NOMO-1 treated with DMSO at 0.1 percent for 48 hours (cell line): ENCODE data around the gene BBS9.

Experiments used
- DNase-seq: peaks from one replicate; lab custom pipeline; 2025; ENCODE audit not compliant: unreplicated experiment; lab: John Stamatoyannopoulos, UW

The BBS9 gene

DNA sequence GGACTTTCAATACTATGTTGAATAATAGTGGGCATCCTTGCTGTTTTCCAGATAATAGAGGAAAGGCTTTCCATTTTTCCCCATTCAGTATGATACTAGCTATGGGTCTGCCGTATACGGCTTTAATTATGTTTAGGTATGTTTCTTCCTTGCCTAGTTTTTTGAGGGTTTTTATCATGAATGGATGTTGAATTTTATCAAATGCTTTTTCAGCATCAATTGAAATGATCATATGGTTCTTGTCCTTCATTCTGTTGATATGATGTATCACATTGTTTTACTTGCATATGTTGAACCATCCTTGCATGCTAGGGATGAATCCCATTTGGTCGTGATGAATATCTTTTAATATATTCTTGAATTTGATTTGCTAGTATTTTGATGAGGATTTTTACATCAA, 11.0 kb upstream of the BBS9 start:
- no peak for DNase-seq

DNA sequence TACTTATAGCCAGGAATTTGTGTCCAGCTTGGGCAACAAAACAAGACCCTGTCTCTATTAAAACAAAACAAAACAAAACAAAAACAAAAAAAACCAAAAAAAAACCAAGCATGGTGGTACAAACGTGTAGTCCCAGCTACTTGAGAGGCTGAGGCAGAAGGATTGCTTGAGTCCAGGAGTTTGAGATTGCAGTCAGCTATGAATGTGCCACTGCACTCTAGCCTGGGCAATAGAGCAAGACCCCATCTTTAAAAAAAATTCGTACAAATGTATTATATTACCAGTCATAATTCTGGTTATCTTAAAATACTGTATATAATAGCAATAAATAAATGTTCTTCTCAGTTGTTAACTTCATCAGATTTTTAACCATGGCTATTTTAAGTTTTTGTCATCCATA, 2.3 kb upstream of the BBS9 start:
- DNase-seq, result no peak

DNA sequence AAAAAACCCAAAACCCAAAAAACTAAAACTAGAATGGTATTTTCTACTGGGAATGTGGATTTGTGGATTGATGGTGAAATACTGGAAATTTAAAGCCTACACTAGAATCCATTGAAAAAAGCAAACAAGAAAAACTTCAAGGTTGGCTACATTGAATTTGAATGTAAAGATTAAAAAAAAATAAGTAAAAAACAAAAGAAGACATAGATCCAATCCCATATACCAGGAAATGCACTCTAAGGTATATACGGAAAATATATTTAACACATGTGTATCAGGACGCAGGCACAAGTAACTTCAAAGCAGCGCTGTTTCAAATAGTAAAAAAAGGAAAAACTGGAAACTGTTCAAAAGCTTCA, 754 bp upstream of the BBS9 start:
- DNase-seq, result no peak

DNA sequence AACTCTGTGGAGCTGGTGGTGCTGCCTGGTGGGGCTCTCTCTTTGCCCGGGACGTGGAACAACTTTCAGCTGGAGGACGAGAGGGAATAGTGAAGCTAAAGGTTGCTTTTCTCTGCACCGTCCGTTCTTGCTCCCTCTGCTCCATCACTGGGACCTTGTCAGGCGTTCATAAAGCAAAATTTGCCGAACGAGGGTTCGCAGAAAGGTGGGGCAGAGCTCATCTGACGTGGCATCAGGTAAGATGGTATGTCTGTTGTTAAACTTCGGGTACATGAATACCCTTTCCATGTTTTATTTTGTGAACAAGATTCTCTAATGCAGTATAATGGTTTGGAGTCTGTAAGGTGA, 416 bp downstream of the BBS9 start:
- DNase-seq, result no peak

DNA sequence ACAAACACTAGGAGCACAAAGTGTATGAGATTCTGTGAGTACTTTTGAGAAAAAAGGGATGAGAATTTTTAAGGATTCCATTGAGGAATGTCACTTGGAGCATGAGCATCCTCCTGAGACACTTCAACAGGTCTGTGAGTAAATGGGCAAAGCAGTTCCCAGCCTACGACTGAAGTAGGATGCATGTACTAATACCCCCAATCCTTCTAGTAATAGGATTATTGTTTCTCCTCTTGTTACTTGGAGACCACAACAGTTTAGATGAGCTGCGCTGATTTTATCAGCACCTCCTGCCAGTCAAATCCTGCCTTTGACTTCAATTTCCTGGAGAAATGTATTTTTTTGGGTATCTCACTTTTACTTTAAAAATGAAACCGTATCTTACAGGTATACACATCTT, 820 bp downstream of the BBS9 start:
- no peak for DNase-seq

DNA sequence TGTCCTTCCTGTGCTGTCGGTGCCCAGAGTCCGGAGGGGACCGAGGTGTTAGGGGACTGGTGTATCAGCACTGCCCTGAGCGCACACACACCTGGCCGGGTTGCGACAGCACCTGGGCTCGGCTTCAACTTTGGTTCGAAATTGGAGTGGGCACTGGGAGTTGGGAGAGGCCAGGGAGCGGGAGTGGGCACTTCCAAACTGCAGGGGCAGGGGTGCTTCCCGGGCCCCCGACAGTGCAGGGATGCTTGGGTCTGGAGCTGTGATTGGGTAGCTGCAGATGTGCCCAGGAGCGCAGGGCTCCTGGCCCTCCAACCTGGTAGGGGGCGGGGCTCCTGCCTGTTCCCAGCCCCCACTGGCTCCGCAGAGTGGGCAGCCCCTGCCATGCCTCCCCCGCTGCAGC, 7.7 kb downstream of the BBS9 start:
- DNase-seq, result no peak

DNA sequence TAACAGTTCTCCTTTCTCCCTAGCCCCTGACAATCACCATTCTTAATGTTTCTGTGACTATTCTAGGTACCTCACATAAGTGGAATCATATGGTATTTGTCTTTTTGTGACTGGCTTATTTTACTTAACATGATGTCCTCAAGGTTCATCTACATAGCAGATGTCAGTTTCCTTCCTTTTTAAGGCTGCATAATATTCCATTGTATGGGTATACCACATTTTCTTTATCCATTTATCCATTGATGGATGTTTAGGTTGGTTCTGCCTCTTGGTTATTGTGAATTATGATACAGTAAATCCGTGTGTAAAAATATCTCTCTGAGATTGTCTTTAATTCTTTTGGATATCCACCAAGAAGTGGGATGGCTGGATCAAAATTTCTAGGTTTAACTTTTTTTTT, 13.2 kb downstream of the BBS9 start:
- DNase-seq, result no peak

DNA sequence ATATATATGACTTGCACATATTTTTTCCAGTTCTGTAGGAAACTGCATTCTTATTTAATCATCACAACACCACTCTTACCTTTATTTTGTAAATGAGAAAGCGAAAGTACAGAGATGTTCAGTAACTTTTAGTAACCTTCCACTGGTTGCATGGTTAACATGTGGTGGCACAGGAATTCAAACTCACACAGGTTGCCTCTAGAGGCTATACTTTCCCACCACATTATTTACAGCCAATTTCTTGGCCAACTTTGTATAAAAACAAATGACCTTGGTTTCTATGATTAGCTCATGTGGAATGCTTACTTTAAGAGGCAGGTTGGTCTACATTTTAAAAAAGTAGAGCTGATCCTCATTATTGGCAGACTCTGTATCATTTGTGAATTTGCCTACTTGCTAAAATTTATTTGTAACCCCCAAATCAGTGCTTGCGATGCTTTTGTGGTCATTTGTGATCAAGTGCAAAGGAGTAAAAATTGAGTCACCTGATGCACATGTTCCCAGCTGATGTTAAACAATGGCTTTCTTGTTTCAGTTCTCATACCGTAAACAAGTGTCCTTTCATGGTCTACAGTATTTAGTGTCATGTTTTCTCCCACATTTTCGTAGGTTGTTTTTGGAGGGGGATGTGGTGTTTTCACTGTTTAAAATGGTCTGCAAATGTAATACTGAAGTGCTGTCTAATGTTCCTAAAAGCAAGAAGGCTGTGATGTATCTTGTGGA, 14.8 kb downstream of the BBS9 start:
- no peak for DNase-seq

DNA sequence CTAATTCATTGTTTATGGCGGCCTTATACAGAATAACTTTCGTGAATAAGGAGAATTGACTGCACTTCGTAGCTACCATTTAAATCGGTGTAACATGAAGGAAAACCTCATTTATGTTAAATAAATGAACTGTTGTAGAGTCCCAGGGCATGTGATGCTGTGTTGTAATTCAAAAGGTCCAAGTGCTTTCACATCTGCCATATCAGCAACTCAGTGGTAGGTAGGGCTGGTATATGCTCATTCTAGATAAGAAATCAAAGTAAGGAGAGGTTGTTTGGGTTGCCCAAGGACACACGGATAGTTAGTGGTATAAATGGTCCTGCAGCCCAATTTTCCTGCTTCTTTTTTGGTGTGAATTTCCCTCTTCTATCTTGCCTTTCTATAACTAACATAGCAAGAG, 15.8 kb downstream of the BBS9 start:
- no peak for DNase-seq

DNA sequence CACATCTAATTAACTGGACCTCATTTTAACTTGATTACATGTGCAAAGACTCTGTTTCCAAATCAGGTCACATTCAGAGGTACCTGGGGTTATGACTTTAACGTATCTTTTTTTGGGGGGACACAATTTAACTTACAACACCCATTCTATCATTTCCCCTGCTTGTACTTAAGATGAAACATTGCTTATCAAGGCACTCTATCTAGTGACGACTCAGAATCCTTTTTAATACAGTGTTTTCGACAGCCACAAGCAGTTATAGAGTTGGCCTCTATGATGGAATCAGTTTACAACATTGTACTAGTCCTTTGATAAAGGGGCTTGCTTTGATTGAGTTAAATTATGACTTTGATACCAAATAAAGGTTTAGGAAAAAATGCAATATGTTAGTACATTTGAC, 22.7 kb downstream of the BBS9 start:
- no peak for DNase-seq

DNA sequence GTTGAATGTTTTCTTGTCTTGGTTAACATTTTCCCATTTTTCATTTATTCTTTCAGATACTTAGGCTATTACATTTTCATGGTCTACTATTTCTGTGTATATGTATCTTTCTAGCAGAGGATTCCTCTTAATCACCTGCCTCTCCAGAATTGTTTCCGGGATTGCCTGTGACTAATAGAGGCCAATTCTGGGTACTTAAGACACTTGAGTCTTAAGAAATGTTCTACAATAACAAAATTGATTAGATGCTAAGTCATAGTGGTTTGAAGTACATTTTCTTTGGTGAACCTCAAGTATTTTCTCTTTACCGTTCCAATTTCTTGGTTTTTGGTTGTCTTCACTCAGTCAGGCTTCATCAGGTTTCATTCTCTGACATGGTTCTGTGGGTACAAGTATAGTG, 26.4 kb downstream of the BBS9 start:
- no peak for DNase-seq

DNA sequence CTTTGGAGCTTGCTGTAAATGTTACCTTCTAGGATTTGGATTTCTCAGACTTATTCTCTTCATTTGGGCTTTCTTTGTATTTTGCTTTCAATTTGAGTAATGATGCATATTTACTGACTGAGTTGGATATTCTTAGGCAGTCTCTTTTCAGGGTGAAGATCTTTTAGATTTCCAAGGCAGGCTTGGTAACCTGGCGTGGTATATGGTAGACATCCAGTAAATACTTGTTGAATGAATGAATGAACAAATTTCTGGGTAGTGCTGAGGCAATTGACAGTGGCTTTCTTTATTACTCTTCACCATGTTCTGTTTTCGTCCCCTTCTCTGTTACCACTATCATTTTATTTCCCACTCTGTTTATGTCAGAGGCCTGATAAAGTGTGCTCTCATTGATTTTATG, 27.1 kb downstream of the BBS9 start:
- no peak for DNase-seq

DNA sequence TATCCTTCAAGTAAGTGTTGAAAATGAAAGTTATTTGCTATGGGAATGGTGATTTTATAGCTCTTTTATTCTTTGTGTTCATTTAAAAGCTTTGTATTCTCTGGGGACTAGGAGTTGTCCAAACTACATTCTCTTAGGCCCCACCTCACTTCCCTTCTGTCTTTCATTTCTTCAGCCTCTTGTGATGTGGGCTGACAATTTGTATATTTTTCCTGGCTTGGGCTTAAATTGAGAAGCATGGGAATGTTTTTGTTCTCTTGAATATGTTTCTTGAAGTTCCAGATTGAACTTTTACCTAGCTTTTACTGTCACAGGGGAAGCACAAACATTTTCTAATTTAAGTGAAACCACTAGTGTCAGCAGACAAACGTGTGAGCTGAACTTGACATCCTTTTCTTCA, 27.9 kb downstream of the BBS9 start:
- DNase-seq, result no peak

DNA sequence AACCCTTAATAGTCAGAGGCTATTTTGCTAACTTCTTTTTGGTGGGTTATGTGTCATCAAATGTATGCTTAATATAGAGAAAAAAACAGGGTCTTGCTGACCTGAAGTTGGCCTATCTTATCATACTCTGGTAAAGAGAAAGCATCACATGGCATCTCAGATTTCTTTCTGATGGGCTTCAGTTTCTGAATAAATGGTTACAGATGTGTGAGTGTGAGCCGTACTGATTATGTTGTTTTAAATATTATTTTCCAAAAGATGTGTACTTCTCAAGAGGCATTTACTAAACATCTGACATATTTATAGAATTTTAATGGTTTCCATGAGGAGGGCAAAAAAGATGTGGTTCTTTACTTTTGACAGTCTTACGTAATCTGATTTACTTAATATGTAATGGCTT, 28.4 kb downstream of the BBS9 start:
- DNase-seq, result no peak

DNA sequence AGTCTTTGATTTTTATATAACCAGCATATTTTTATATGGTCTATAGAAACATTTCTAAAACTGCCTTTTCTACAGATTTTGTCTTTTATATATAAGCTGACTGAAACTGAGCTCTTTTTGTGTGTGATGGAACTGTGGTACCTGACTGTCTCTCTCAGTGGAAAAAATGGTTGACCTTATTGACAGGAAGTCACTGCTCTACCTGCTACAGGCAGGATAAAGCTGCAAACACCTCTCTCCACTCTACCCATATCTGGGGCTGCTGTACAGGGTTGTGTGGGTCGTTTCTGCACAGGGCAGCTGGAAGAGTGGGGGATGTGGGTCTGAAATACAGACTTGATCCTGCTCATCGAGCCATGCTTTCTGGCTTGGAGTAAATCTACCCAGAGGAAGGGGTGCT, 48.5 kb downstream of the BBS9 start:
- no peak for DNase-seq

DNA sequence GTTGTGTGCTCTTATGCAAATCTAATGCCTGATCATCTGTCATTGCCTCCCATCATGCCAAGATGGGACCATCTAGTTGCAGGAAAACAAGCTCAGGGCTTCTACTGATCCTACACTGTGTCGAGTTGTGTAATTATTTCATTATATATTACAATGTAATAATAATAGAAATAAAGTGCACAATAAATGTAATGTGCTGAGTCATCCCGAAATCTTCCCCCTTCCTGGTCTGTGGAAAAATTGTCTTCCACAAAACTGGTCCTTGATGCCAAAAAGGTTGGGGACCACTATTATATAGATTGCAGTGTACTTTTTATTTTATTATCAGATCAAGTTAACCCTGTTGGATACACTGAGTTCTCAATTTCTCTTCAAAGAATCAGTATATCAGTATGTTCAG, 50.2 kb downstream of the BBS9 start:
- no peak for DNase-seq

DNA sequence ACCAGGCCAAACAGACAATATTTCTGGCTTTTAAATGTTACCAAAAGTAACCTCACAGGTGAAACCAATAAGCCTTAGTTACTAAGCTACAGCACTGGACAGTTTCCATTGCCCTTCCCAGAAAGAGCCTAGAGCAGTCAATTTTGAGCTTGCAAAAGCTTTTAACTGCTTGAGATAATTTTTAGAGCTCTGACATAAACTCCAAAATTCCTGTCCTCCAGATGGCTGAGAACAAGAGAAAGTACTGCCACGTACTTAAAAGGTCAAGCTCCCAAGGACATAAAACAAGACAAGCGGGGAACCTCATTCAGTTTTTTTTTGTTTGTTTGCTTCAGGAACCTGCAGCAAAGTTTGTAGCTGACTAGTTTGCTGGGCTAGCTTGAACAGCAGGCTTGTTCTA, 54.1 kb downstream of the BBS9 start:
- DNase-seq, result no peak

DNA sequence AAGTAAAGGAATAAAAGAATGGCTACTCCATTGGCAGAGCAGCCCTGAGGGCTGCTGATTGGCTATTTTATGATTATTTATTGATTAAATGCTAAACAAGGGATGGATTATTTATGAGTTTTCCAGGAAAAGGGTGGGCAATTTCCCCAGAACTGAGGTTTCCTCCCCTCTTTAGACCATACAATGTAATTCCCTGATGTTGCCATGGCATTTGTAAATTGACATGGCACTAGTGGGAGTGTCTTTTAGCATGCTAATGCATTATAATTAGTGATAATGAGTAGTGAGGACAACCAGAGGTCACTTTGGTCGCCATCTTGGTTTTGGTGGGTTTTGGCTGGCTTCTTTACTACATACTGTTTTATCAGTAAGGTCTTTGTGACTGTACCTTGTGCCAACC, 55.5 kb downstream of the BBS9 start:
- no peak for DNase-seq

DNA sequence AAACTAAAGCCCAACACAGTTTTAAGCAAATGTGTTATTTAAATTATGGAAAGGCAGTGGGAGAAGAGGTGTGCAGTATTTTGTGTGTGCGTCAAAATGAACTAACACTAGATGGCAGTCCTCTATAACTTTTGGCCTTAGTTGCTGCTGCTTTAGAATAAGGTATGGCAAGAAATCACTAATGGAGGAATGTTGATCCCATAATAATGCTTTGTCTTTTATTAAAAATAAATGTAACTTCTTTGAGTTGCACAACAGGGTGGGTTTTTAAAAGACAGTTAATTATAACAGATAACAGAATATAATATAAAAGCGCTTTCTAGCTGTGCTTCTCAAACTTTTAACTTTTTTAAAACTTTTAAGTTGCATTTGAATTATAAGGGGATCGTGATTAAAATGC, 56.4 kb downstream of the BBS9 start:
- DNase-seq, result peak; percentile 30

DNA sequence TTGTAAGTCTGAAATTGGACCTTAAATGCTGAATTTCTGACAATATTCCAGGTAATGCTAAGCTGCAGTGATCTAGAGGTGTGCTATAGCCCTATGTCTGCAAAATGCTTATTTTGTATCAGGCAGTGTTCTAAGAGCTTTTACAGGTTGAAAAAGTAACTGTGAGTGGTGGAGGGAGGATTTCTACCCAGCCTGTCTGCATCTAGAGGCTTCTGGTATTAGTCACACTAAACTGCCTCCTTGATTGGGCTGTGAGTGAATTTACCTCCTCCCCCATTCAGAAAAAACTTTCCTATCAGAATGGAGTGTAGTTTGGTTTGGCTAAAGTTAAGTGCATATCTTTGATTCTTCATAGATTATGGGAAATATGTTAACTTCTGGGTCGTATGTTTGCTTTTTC, 56.8 kb downstream of the BBS9 start:
- no peak for DNase-seq

DNA sequence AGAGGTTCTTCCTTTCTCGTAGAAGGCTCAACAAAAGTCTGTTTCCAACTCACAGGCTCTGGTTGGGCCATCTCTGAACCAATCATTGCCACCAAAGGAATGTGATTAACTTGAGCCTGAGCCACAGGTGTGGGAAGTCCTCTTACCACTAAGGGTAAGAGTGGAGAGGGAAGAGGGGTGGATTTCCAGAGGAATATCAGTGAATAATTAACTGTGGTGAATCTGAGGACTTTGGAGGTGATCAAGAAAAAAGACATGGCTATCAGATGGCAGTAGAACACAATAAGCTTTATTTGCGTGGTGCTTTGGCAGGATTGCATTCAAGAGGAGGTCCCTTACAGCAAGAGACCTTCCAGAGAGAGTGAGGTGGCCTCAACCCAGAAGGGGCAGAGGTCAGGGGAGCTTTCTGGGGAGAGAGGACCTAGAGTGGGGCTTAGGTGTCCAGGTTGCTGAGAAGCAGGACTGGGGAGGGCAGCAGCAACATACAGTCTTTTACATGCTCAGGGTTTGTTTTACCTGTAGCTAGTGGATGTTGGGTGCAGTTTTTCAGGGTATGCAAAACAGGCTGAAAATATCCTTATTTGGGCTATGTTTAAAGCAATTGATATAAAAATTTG, 61.4 kb downstream of the BBS9 start:
- DNase-seq, result no peak

DNA sequence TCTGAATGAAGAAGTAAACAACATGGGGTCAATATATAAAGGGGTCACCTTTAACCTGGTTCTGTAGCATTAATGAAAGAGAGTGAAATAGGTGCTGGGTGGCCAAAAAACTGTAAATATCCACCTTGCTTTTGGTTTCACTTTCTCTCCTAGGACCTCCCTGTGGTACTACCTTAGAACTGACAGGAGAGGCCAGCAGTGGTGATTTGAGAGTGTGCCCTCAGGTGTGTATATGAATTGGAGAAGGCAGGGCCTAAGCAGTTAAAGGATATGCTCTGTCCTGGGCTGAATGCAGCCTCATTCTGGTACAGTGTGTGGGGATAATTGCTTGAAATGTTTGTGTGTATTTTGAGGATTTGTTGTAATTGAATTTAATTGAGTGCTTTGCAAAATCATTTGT, 62.0 kb downstream of the BBS9 start:
- DNase-seq, result no peak

DNA sequence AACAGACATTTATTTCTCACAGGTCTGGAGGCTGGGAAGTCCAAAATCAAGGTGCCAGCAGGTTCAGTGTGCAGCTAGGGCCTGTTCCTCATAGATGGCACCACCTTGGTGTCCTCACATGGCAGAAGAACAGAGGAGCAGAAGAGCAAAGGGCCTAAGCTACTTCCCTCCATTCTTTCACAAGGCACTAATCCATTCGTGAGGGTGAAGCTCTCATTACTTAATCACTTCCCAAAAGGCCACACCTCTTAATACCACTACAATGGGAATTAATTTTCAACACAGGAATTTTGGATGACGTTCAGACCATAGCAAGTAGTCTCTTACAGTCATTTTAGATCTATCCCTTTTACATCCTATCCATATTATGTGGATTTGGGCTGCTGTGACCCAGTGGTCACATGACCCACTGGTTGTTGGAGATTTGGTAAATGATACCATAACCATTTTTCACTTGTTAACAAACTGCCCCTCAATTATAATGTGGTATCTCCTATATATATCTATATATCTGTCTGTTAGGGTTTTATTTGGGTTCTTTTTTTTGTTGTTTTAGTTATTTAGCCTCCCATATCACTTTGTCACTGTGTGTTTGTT, 63.4 kb downstream of the BBS9 start:
- no peak for DNase-seq
